GM12878 (cell line): ENCODE measurements around the gene PRKN. TPM values are rescaled to one million over a fixed set of nuclear protein-coding genes. Genes with fewer than 3 reads are reported as not detected.

Experiments used
- ATAC-seq: fragments of 200-7000 bp; cut with Tn5 transposase; 3 replicates; pipeline ENCODE4 v1.9.1; 2020; ENCODE audit warnings: mild to moderate bottlenecking, moderate library complexity
- BruUV-seq: library from RNA; stranded (reverse); fragments of 400-500 nt; replicated peaks from 2 replicates; lab custom pipeline; 2021; lab: Mats Ljungman, UMichigan
- CTCF ChIA-PET: fragments of 300-600 bp; sonication (Branson Sonifier 250); formaldehyde crosslinking; extraction: SDS; loops from one replicate; lab custom pipeline; 2021; ENCODE audit warnings: inconsistent platforms; lab: Yijun Ruan, JAX
- POLR2A ChIA-PET: fragments of 350-600 bp; formaldehyde crosslinking; extraction: SDS; loops from one replicate; lab custom pipeline; 2021; ENCODE audit warnings: inconsistent platforms; lab: Charles Lee
- RAD21 ChIA-PET: fragments of 300-600 bp; sonication (Branson Sonifier 250); formaldehyde crosslinking; loops from one replicate; lab custom pipeline; 2023; ENCODE audit warnings: antibody characterized with exemption; ENCODE audit not compliant: unreplicated experiment; lab: Charles Lee
- SMC1A ChIA-PET: fragments of 300-600 bp; sonication (Branson Sonifier 250); formaldehyde crosslinking; loops from one replicate; lab custom pipeline; 2023; ENCODE audit not compliant: unreplicated experiment, uncharacterized antibody; lab: Charles Lee
- DNase-seq: peaks from one replicate; pipeline ENCODE4 v3.0.0-alpha.2; 2011; ENCODE audit warnings: low read depth, low spot score
- FAIRE-seq: peaks from 3 replicates; lab custom pipeline; 2011; peaks lifted over from hg19 to GRCh38; lab: Jason Lieb, UNC
- H2AFZ ChIP-seq: 2 replicates; pipeline ENCODE4 v1.6.0; 2011; ENCODE audit warnings: low read depth, low read length, control low read depth; ENCODE audit not compliant: control insufficient read depth
- H3K27ac ChIP-seq: 2 replicates; pipeline ENCODE4 v1.5.1; 2011; ENCODE audit warnings: control low read depth; ENCODE audit not compliant: control insufficient read depth, insufficient read depth
- H3K27me3 ChIP-seq, 2 experiments: replicated peaks in 1 of 2; 2 replicates each; pipeline versions ENCODE4 v1.6.0 to v1.6.1; 2011; ENCODE audit warnings: low read length in 1 of 2; ENCODE audit not compliant: control insufficient read depth in 2 of 2, insufficient read depth in 2 of 2
- H3K36me3 ChIP-seq, 2 experiments: 2 replicates each; pipeline ENCODE4 v1.5.1; 2011; ENCODE audit warnings: low read length in 1 of 2; ENCODE audit not compliant: control insufficient read depth in 2 of 2, insufficient read depth in 2 of 2
- H3K4me1 ChIP-seq: 2 replicates; pipeline ENCODE4 v1.6.1; 2011; ENCODE audit warnings: mild to moderate bottlenecking, low read length, moderate library complexity, mixed read lengths; ENCODE audit not compliant: control insufficient read depth, insufficient read depth
- H3K4me2 ChIP-seq: 2 replicates; pipeline ENCODE4 v1.6.0; 2011; ENCODE audit warnings: control low read depth; ENCODE audit not compliant: control insufficient read depth, insufficient read depth
- H3K4me3 ChIP-seq: fragments of 200-600 bp; sonication (generic); 2 replicates; pipeline ENCODE4 v1.5.1; 2016
- H3K79me2 ChIP-seq: 2 replicates; pipeline ENCODE4 v1.6.0; 2011; ENCODE audit warnings: low read length; ENCODE audit not compliant: control insufficient read depth, insufficient read depth
- H3K9ac ChIP-seq: 2 replicates; pipeline ENCODE4 v1.8.0; 2011; ENCODE audit warnings: low read length, control low read depth, mixed read lengths; ENCODE audit not compliant: control insufficient read depth, insufficient read depth
- H3K9me3 ChIP-seq: replicated peaks from 3 replicates; pipeline ENCODE4 v1.5.1; 2011; ENCODE audit warnings: mild to moderate bottlenecking, low read length; ENCODE audit not compliant: control insufficient read depth, insufficient read depth
- H4K20me1 ChIP-seq: 2 replicates; pipeline ENCODE4 v1.6.0; 2011; ENCODE audit not compliant: control insufficient read depth, insufficient read depth
- ATF3 ChIP-seq: IDR thresholded peaks from 2 replicates; pipeline ENCODE4 v1.6.1; 2011; ENCODE audit warnings: low read depth, mild to moderate bottlenecking, low read length, moderate library complexity, borderline replicate concordance; ENCODE audit errors: extremely low read depth
- BCL11A ChIP-seq: IDR thresholded peaks from 2 replicates; pipeline ENCODE4 v1.6.1; 2011; ENCODE audit warnings: low read depth, low read length
- BHLHE40 ChIP-seq, 2 experiments: fragments of 450-650 bp in 1 of 2; IDR thresholded peaks; 2 replicates each; pipeline ENCODE4 v1.6.1; 2011 to 2017; ENCODE audit warnings: low read depth in 2 of 2, borderline replicate concordance in 1 of 2, improper control_type of control experiment in 1 of 2, low read length in 1 of 2, mild to moderate bottlenecking in 1 of 2
- BRCA1 ChIP-seq: IDR thresholded peaks from 2 replicates; pipeline ENCODE4 v1.6.1; 2011; ENCODE audit warnings: low read depth, low read length, improper control_type of control experiment
- CREM ChIP-seq: IDR thresholded peaks from 2 replicates; pipeline ENCODE4 v1.6.1; 2014; ENCODE audit warnings: antibody characterized with exemption, low read depth
- KAT2A ChIP-seq: conservative IDR thresholded peaks from 2 replicates; pipeline ENCODE4 v1.6.1; 2011; ENCODE audit warnings: low read depth, low read length; ENCODE audit not compliant: control insufficient read depth
- LARP7 ChIP-seq: fragments of 450-650 bp; IDR thresholded peaks from 2 replicates; pipeline ENCODE4 v1.6.1; 2017; ENCODE audit warnings: mild to moderate bottlenecking
- MXI1 ChIP-seq: fragments of 150-350 bp; IDR thresholded peaks from 2 replicates; pipeline ENCODE4 v1.6.1; 2011; ENCODE audit warnings: low read depth, mild to moderate bottlenecking, inconsistent platforms, low read length, improper control_type of control experiment
- NFXL1 ChIP-seq: fragments of 450-650 bp; IDR thresholded peaks from 2 replicates; pipeline ENCODE4 v1.6.1; 2017; ENCODE audit warnings: antibody characterized with exemption, mild to moderate bottlenecking, borderline replicate concordance
- PAX8 ChIP-seq: fragments of 450-650 bp; IDR thresholded peaks from 2 replicates; pipeline ENCODE4 v1.6.1; 2017; ENCODE audit warnings: mild to moderate bottlenecking, moderate library complexity
- POLR2AphosphoS2 ChIP-seq: IDR thresholded peaks from 2 replicates; pipeline ENCODE4 v1.6.1; 2011; ENCODE audit warnings: low read depth, mild to moderate bottlenecking, low read length, improper control_type of control experiment, moderate library complexity
- RELB ChIP-seq: fragments of 450-650 bp; IDR thresholded peaks from 2 replicates; pipeline ENCODE4 v1.6.1; 2017; ENCODE audit warnings: low read depth, mild to moderate bottlenecking, moderate library complexity
- SP1 ChIP-seq: IDR thresholded peaks from one replicate; pipeline ENCODE4 v1.6.1; 2011; ENCODE audit warnings: low read depth, low read length
- SREBF1 ChIP-seq: IDR thresholded peaks from 2 replicates; pipeline ENCODE4 v1.6.1; 2012; ENCODE audit warnings: mild to moderate bottlenecking, low read length
- SRF ChIP-seq, 2 experiments: IDR thresholded peaks; 2 replicates each; pipeline ENCODE4 v1.6.1; 2011; ENCODE audit warnings: low read depth in 2 of 2, low read length in 2 of 2, mild to moderate bottlenecking in 1 of 2, moderate library complexity in 1 of 2
- TARDBP ChIP-seq: IDR thresholded peaks from 2 replicates; pipeline ENCODE4 v1.6.1; 2016; ENCODE audit warnings: borderline replicate concordance
- ZBTB33 ChIP-seq: fragments of 450-650 bp; IDR thresholded peaks from 2 replicates; pipeline ENCODE4 v1.6.1; 2017; ENCODE audit warnings: mild to moderate bottlenecking
- ZNF384 ChIP-seq: IDR thresholded peaks from 2 replicates; pipeline ENCODE4 v1.6.1; 2012; ENCODE audit warnings: low read depth, mild to moderate bottlenecking, low read length, improper control_type of control experiment, borderline replicate concordance
- ZSCAN29 ChIP-seq: fragments of 450-650 bp; IDR thresholded peaks from 2 replicates; pipeline ENCODE4 v1.6.1; 2017; ENCODE audit warnings: mild to moderate bottlenecking, moderate library complexity
- ZZZ3 ChIP-seq: IDR thresholded peaks from 2 replicates; pipeline ENCODE4 v1.6.1; 2011; ENCODE audit warnings: low read depth; ENCODE audit not compliant: control insufficient read depth, insufficient read length
- WGBS: methylation state at CpG from one replicate; pipeline ENCODE4 v1.1.6; 2016; ENCODE audit warnings: low lambda C conversion rate; ENCODE audit not compliant: insufficient replicate concordance, insufficient coverage; ENCODE audit errors: missing lambda C conversion rate; 5-methylcytosine and 5-hydroxymethylcytosine counted together
- in situ Hi-C: fragments of 300-500 bp; cut with MboI; formaldehyde crosslinking; loops from 9 replicates; pipeline ENCODE4 v1.14.3; 2018; ENCODE audit warnings: mixed read lengths
- intact Hi-C: fragments of 100-400 bp; cut with micrococcal nuclease; formaldehyde crosslinking; loops from one replicate; pipeline ENCODE4 v1.14.2; 2022; ENCODE audit not compliant: unreplicated experiment
- polyA plus RNA-seq, 11 experiments: library from polyadenylated mRNA; depleted of rRNA in 4 of 11; unstranded in 6 of 11; stranded (reverse) in 5 of 11; fragments of >200 nt; fragmentation: Nextera tagmentation in 4 of 11; fragmentation: Illumina TruSeq in 1 of 11; extraction: Ambion mirVana in 4 of 11; extraction: Trizol in 1 of 11; gene quantifications; 1 replicate in 1 of 11; 2 replicates in 10 of 11; pipeline versions ENCODE4 v1.2.1 to v1.2.3, GENCODE V29; 2011 to 2016; ENCODE audit warnings: inconsistent platforms in 2 of 11, missing spikeins in 2 of 11, low read depth in 1 of 11
- total RNA-seq, 4 experiments: library from RNA; depleted of rRNA in 3 of 4; stranded (reverse); fragments of >200 nt in 3 of 4; fragmentation: Illumina TruSeq in 1 of 4; extraction: Trizol in 1 of 4; gene quantifications; 2 replicates each; pipeline versions ENCODE4 v1.2.1 to v1.2.3, GENCODE V29; 2013 to 2021

PRKN gene
- total and polyA plus RNA-seq, 10 of the 15 experiments (the other 5 are each of a cell fraction or from before 2014, with no cell fraction given), result 0.06 to 0.09 TPM; not detected in 8

GRCh38 chr6:161654209-161654608 lies 1073.4 kb downstream of the PRKN start (continued):
- TF ChIP-seq ATF3, result no peak
- no peak for TF ChIP-seq ZSCAN29
- no peak for TF ChIP-seq LARP7
- TF ChIP-seq ZNF384, result no peak
- no peak for TF ChIP-seq CREM
- no peak for TF ChIP-seq RELB
- no peak for TF ChIP-seq TARDBP
- TF ChIP-seq BRCA1, result no peak
- TF ChIP-seq MXI1, result no peak

- no peaks in the 10 kb centered on the region for H3K79me2 ChIP-seq
- no peak overlapping the region for H3K27ac ChIP-seq
- H3K4me1 ChIP-seq, result no peaks in the 10 kb centered on the region
- no peak for TF ChIP-seq BHLHE40 (IDR thresholded peaks at IDR 0.05; ENCODE audit: borderline replicate concordance in 1 of 2, low read depth in 2 of 2, low read length in 1 of 2)
- no peak for TF ChIP-seq BCL11A
- no peak for TF ChIP-seq POLR2AphosphoS2
- no peak for TF ChIP-seq ZZZ3
- no peak for TF ChIP-seq ZBTB33
- no peak for TF ChIP-seq SRF (IDR thresholded peaks at IDR 0.05; ENCODE audit: low read depth in 2 of 2, low read length in 2 of 2)
- TF ChIP-seq SP1, result no peak
- no peak for TF ChIP-seq NFXL1
- no peak for TF ChIP-seq KAT2A
- TF ChIP-seq PAX8, result no peak
- TF ChIP-seq SREBF1, result no peak
- no peak for TF ChIP-seq ZNF384
- TF ChIP-seq, all 136 proteins: peak for 0
- ATAC-seq, result no peak
- FAIRE-seq, result no peak
- H3K9me3 ChIP-seq, result no peaks in the 10 kb centered on the region
- no peak overlapping the region for H3K4me3 ChIP-seq
- no peak for DNase-seq
- ChIA-PET POLR2A (no interaction called here), RAD21 (no interaction called here), CTCF (no interaction called here), SMC1A (no interaction called here)
- no peaks in the 10 kb centered on the region for H3K36me3 ChIP-seq
- in situ Hi-C loops, result no loop called here
- no TSS peak for BruUV-seq
- 0% methylated on average over 1 of the region's 1 CpG for WGBS
- no peak overlapping the region for H3K4me2 ChIP-seq
- H2AFZ ChIP-seq, result no peak overlapping the region
- intact Hi-C loops, result no loop called here
- no peaks in the 10 kb centered on the region for H3K27me3 ChIP-seq
- H3K9ac ChIP-seq, result no peak overlapping the region
- no peaks in the 10 kb centered on the region for H4K20me1 ChIP-seq
Observed at GRCh38 chr6:161651949-161652348, 1075.6 kb downstream of the PRKN start.
